ENCODE data around the gene LMAN1L. TPM values are rescaled to one million over a fixed set of nuclear protein-coding genes. Genes with fewer than 3 reads are reported as not detected.

Gene LMAN1L
- polyA plus RNA-seq, 3 donors, result 0.04 TPM; not detected in 2

Other genes with a start within 250 kb of the LMAN1L start
- 10 to 100 TPM; 75.2 to 77.8 (median 75.3) TPM for gene CLK3, start 197.0 kb upstream of the LMAN1L start, polyA plus RNA-seq (ENCODE audit: insufficient read length in 3 of 3)
- 10 to 100 TPM; 39.0 to 45.6 (median 39.2) TPM for gene EDC3, start 116.8 kb upstream of the LMAN1L start, polyA plus RNA-seq (ENCODE audit: insufficient read length in 3 of 3)
- gene CYP1A1, start 87.3 kb upstream of the LMAN1L start, polyA plus RNA-seq (ENCODE audit: insufficient read length in 3 of 3), result under 1 TPM in 1 of 3 donors, not detected in 2; 0.04 TPM
- gene CYP1A2, start 64.0 kb upstream of the LMAN1L start, polyA plus RNA-seq (ENCODE audit: insufficient read length in 3 of 3), result under 1 TPM; 0.09 to 0.21 (median 0.16) TPM
- gene CSK, start 30.8 kb upstream of the LMAN1L start, polyA plus RNA-seq (ENCODE audit: insufficient read length in 3 of 3), result 10 to 100 TPM; 46.0 to 55.1 (median 47.9) TPM
- under 1 TPM in 2 of 3 donors, not detected in 1; 0.08 to 0.09 TPM for gene CPLX3, start 13.8 kb downstream of the LMAN1L start, polyA plus RNA-seq (ENCODE audit: insufficient read length in 3 of 3)
- gene ULK3, start 30.3 kb downstream of the LMAN1L start, polyA plus RNA-seq (ENCODE audit: insufficient read length in 3 of 3), result 10 to 100 TPM; 33.2 to 34.3 (median 33.6) TPM
- 10 to 100 TPM; 75.6 to 77.7 (median 77.3) TPM for gene SCAMP2, start 60.5 kb downstream of the LMAN1L start, polyA plus RNA-seq (ENCODE audit: insufficient read length in 3 of 3)
- gene MPI, start 77.2 kb downstream of the LMAN1L start, polyA plus RNA-seq (ENCODE audit: insufficient read length in 3 of 3), result 10 to 100 TPM; 62.3 to 80.8 (median 75.5) TPM
- 10 to 100 TPM; 51.4 to 60.6 (median 60.2) TPM for gene FAM219B, start 94.0 kb downstream of the LMAN1L start, polyA plus RNA-seq (ENCODE audit: insufficient read length in 3 of 3)
- 100 to 1,000 TPM; 181 to 230 (median 182) TPM for gene COX5A, start 125.2 kb downstream of the LMAN1L start, polyA plus RNA-seq (ENCODE audit: insufficient read length in 3 of 3)
- gene RPP25, start 143.9 kb downstream of the LMAN1L start, polyA plus RNA-seq (ENCODE audit: insufficient read length in 3 of 3), result 1 to 10 TPM; 2.5 to 3.9 (median 3.3) TPM
- 10 to 100 TPM; 23.9 to 30.2 (median 28.4) TPM for gene SCAMP5, start 182.7 kb downstream of the LMAN1L start, polyA plus RNA-seq (ENCODE audit: insufficient read length in 3 of 3)
- 10 to 100 TPM; 12.1 to 16.9 (median 14.8) TPM for gene PPCDC, start 210.8 kb downstream of the LMAN1L start, polyA plus RNA-seq (ENCODE audit: insufficient read length in 3 of 3)